Mucosa of gallbladder (tissue), 1 donor: Measurements from ENCODE around the gene IFRD1. TPM values are rescaled to one million over a fixed set of nuclear protein-coding genes. Genes with fewer than 3 reads are reported as not detected.
"Not testable (repeated sequence)": the region's sequence is repeated elsewhere in the genome, so short reads cannot be mapped to it uniquely, and the experiment has no call there.

Source experiments
- DNase-seq: peaks from one replicate; pipeline ENCODE4 v3.0.0-alpha.2; 2020; ENCODE audit warnings: low spot score
- total RNA-seq: library from RNA; stranded (reverse); gene quantifications from one replicate; pipeline ENCODE4 v1.2.1, GENCODE V29; 2021
- donor health status: DM: no; HTN: no; CAD: no.

Gene IFRD1
- total RNA-seq, 1 donor from 2014 or later = 45.8 TPM

GRCh38 chr7:112442210-112442609, 8.1 kb upstream of the IFRD1 start:
- no peak for DNase-seq

DNA sequence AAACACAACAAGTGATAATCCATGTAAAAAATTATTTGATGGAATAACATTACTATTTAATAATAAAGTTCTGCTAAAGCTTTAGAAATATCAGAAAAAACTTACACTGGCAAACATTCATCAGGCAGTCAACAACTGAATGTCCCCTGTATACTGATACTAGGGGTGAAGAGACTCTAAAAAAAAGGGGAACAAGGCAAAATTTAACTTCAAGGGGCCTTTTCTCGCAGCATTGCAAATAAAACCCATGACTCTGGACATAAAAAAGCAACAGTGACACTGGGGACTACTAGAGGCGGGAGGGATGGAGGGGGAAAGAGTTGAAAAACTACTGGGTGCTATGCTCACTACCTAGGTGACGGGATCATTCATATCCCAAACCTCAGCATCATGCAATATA, 5.8 kb upstream of the IFRD1 start:
- DNase-seq = no peak

- DNase-seq = no peak
Measured at GRCh38 chr7:112446431-112446830, 3.8 kb upstream of the IFRD1 start.

GRCh38 chr7:112447406-112447805, 2.9 kb upstream of the IFRD1 start:
- DNase-seq = no peak

DNA sequence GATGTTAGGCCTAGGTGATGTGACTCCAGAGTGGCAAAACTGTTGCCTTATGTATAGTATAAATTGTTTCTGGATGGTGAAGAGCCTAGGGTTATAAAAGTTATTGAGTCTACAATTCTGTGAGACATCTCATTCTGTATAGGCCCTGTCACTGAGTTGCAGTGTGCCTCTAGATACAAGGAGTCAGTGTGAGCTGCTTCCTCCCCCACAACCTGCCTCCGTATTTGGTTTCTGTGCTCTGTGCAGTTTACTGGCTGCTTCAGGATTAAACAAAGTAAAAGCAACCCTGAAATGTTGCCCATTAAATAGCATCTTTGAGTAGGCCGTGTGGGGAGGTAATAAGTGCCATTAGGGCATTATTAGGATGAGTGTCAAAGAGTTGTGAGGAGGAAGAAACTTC, 1.9 kb upstream of the IFRD1 start:
- DNase-seq = no peak

DNA sequence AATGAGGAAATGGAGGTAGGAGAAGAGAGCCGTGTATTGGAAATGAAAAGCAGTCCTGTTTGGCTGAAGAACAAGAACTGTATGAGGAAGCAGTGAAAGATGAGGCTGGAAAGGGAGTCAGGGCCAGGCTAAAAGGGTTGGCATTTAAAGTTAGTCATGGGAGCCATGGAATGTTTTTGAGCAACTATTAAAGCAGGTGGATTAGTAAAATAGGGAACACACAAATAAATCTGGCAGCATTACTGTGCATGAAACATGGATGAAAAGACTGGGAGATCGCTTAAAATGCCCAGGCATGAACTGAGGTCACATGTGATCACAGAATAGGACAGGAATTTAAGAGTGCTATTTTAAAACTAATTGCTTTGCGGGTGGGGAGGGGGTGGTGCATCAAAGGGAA, 1.4 kb upstream of the IFRD1 start:
- DNase-seq = no peak

- peak; percentile 49 for DNase-seq
Measured at GRCh38 chr7:112449353-112449752, 907 bp upstream of the IFRD1 start.

DNA sequence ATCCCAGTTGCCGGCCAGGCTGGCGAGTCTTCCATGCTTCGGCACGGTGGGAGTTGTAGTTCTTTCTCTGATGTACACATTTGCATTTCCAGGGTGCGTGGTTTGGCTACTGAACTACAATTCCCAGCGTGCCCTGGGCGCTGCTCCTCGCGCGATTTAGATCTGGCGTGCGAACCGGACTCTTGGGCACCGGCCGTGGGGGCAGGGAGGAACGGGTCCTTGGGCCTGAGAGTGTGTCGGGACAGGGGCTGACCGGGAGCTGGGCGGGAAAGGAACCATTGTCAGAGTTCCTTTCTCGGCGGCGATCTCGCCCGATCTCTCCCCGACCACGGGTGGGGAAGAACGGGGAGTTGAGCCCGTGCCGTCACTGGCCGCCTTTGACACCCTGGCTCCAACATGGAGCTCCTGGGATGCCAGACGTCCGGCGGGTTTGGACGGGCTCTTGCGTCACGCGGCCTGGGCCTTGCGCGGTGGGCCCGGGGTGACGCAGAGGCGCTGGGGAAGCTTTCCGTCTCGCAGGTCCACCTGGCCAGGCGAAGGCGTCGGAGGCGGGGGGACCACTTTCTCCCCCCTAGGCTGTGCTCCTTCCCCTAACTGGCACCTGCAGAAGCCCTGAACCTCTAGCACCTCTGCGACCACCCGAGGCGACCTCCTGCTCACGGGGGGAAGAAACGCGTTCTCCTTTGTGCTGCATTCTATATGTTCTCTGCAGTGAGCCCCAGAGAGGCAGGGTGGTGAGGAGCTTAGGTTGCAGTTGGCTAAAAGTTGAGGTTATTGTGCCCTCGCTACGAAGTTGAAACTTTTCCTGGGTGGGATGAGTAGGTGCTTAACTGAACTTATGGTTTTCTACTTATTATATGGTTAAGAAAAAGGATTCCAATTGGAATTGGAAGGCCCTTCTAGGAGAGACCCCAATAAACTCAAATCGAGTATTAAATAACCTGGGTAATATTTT, 824 bp downstream of the IFRD1 start:
- peak; percentile 97 for DNase-seq

GRCh38 chr7:112452102-112452888, 2.0 kb downstream of the IFRD1 start:
- DNase-seq = peak; percentile 30

DNA sequence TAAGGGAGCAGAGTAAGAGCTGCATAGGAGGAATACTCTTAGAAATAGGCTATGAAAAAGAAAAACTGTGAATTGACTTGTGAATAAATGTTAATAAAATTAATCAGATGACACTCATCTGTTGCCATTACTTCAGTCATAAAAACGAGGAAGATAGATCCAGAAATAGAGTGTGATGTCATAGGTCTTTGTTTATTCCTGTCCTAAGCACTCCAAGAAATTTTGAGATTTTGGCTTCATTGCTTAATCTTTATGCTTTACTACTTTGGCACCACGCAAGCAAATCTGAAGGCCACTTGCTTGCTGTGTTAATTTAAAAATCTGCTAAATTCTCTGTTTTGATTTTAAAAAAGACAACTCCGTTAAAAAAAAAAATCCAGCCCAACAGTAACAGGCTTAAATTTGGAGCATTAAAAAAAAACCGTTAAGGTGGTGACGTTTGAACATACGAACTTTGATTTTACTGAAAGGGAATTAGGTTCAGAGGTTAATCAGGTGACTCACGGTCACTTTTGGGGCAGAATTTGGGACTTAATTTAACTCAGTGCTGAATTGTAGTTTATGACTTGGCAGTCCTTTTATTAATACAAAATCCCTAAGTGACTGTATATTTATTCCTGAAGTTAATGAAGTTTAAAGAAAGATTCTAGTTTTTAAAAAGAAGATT, 3.4 kb downstream of the IFRD1 start:
- no peak for DNase-seq

DNA sequence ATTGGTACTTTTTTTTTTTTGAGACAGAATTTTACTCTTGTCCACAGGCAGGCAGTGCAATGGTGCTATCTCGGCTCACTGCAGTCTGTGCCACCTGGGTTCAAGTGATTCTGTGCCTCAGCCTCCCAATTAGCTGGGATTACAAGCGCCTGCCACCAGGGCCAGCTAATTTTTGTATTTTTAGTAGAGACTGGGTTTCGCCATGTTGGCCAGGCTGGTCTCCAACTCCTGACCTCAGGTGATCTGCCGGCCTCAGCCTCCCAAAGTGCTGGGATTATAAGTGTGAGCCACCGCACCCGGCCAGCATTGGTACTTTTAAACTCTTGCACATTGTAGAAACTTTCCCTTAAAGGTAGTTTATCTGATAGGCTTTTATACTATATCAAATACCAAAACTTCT, 3.9 kb downstream of the IFRD1 start:
- DNase-seq = not testable (repeated sequence)

DNA sequence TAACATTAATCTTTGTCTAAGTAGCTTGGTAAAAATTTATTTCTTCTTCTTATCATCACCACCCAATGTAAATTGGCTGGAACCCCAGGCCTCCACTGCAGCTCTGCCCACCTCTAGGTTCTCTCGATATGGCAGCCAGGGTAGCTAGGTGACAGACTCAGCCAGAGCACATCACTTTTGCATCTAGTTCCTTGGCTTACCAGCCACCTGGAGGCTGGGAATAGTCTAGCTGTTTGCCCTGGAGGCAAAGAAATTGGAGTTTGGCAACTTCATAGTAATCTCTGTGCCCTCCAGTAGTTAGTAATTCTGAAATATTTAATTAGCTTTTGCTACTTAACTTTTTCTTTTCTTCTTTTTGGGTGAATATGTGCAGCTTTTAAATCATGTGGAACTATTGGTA, 9.4 kb downstream of the IFRD1 start:
- DNase-seq = no peak

DNA sequence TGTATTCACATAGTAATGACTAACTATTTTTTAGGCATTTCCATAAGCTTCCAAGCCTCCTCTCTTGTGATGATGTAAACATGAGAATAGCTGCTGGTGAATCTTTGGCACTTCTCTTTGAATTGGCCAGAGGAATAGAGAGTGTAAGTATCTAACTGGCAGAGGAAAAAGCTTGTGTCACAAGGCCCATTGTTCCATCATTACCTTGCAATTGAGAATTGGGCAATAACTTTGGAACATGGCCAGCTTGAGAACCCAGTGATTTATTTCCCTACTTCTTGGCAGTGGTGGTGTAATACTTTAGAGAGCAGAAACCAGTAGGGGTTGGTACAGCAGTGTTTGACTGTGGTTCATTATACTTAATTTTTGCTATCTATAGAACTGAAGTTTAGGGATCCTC, 12.0 kb downstream of the IFRD1 start:
- DNase-seq = peak; percentile 76

DNA sequence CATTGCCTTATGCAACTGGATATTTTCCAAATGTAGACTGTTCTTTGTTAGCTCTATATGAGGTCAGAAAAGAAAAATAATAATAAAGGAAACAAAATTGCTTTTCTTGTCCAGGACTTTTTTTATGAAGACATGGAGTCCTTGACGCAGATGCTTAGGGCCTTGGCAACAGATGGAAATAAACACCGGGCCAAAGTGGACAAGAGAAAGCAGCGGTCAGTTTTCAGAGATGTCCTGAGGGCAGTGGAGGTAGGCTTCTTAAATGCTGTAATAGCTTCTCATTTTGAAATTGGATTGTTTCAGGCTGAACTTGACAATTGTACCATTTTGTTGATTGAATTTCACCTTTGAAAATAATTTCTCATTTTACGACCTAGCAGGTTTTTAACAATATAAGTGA, 17.6 kb downstream of the IFRD1 start:
- no peak for DNase-seq

GRCh38 chr7:112470194-112470593, 19.9 kb downstream of the IFRD1 start:
- DNase-seq = no peak

GRCh38 chr7:112476390-112477052, 26.3 kb downstream of the IFRD1 start:
- DNase-seq = no peak

DNA sequence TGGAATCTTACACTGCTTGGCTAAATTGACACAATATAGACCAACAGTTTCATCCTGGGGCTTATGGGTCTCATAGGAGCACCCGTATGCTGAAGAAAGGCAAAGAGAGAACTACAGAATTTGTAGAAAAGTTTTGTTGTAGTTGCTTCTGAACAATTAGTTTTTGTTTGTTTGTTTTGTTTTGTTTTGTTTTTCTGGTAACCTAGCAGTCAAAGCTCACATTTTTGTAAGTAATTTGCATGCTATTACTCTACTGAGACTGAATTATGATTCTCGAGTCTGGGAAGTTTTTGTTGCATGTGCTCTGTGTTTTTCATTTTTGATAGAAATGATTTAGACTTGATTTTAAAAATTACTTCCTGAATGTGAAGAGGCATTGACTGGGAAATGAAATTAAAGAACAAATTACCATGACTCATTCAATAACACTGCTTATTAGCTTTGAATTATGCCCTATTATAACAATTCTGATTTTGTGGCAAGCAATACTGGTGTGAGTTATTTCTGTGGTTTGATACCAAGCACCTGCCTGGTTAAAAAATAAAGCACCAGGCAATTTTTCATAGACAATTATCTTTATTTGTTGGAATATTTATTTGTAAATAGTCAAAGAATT, 31.0 kb downstream of the IFRD1 start:
- DNase-seq = no peak

DNA sequence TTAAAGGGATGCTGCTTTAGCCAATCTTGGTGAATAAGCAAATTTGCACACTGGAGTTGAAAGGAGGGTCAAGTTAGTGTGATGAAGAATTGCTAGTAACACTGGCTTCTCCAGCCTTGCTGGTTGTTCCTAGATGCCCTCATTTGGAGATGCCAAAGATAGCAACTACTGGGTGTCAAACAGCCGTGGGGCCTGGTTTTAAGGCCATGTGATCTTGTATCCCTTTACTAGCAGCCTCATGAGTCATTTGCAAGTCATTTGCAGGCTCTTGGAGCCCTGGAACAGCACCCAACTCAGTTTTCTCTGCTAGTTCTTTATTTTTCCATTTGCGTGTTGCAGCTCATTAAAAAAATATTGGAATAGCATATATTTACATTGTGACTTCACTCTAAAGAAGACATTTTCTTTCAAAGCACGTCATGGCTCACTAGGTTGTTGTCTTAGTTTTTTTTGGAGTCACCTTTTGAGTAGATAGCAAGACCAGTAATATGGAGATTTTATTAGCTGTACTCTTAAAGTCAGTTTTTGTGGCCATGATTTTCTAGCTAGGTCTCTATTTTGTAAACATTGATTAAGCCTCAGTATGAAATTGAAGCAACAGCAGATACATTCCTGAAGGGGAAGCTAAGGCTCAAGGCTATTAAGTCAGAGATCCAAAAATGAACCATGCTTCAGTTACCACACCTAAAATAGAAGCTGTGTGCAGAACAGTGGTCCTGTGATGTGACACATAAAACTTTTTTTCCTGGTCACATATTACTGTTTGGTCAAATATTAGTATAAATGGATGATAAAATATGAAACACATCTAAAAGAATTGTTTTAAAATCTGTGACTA, 31.8 kb downstream of the IFRD1 start:
- no peak for DNase-seq

DNA sequence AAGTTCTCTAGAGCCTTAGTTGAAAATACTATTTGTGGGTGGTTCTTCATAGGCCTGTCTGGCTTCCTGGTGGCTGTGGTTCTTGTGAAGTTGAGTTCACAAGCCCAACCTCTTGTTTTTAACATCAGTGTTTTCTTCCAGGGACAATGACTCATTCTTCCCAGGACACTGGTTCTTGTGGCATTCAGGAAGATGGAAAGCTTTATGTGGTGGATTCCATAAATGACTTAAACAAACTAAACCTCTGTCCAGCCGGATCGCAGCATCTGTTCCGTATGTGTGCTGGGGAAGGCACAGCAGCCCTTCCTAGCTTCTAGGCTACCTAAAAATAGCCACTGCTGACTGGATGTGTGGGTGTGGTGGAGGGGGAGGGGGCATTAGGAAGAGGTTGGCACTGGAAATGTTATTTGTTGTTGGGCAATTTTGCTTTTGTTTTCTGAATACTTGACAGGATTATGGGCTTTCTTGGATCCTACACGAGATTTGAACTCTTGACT, 34.5 kb downstream of the IFRD1 start:
- DNase-seq = no peak

GRCh38 chr7:112485766-112486165, 35.5 kb downstream of the IFRD1 start:
- DNase-seq = no peak
